H1 (cell line): ENCODE data around the gene HOTAIR. TPM values are rescaled to one million over a fixed set of nuclear protein-coding genes. Genes with fewer than 3 reads are reported as not detected.

Source experiments
- CTCF ChIA-PET: fragments of 300-600 bp; sonication (Branson Sonifier 250); formaldehyde crosslinking; loops from one replicate; lab custom pipeline; 2021; ENCODE audit not compliant: partially characterized antibody; lab: Charles Lee
- POLR2A ChIA-PET: fragments of 300-600 bp; sonication (Branson Sonifier 250); formaldehyde crosslinking; loops from one replicate; lab custom pipeline; 2021; ENCODE audit warnings: inconsistent platforms; ENCODE audit not compliant: partially characterized antibody; lab: Charles Lee
- DNase-seq, 2 experiments: peaks; one replicate each; pipeline versions ENCODE4 v3.0.0 to v3.0.0-alpha.2; 2010 to 2022; ENCODE audit warnings: low spot score in 2 of 2, low read depth in 1 of 2, mixed read lengths in 1 of 2
- FAIRE-seq: peaks from 2 replicates; lab custom pipeline; 2011; peaks lifted over from hg19 to GRCh38; lab: Jason Lieb, UNC
- H2AFZ ChIP-seq: 2 replicates; pipeline ENCODE4 v1.8.1; 2012; ENCODE audit warnings: low read length, inconsistent platforms
- H2AK5ac ChIP-seq: 2 replicates; pipeline ENCODE4 v1.6.1; 2013; ENCODE audit warnings: low read depth, low read length
- H2BK120ac ChIP-seq: replicated peaks from 2 replicates; pipeline ENCODE3; 2013; ENCODE audit warnings: low read depth, low read length, inconsistent platforms
- H2BK12ac ChIP-seq: 2 replicates; pipeline ENCODE4 v1.6.1; 2013; ENCODE audit warnings: low read depth, low read length
- H2BK15ac ChIP-seq: 2 replicates; pipeline ENCODE4 v1.6.1; 2013; ENCODE audit warnings: low read length
- H2BK20ac ChIP-seq: 2 replicates; pipeline ENCODE4 v1.6.1; 2013; ENCODE audit warnings: low read length
- H2BK5ac ChIP-seq: 2 replicates; pipeline ENCODE4 v1.6.1; 2013; ENCODE audit warnings: low read depth, low read length
- H3K14ac ChIP-seq: 2 replicates; pipeline ENCODE4 v1.6.1; 2013; ENCODE audit warnings: inconsistent platforms; ENCODE audit not compliant: insufficient read length
- H3K18ac ChIP-seq: 2 replicates; pipeline ENCODE4 v1.6.1; 2013; ENCODE audit warnings: low read length; ENCODE audit errors: extremely low read depth
- H3K23ac ChIP-seq: 2 replicates; pipeline ENCODE4 v1.6.1; 2013; ENCODE audit warnings: inconsistent platforms; ENCODE audit not compliant: insufficient read length
- H3K23me2 ChIP-seq: 2 replicates; pipeline ENCODE4 v1.6.1; 2013; ENCODE audit warnings: low read depth, low read length
- H3K27ac ChIP-seq: 2 replicates; pipeline ENCODE4 v1.6.1; 2011; ENCODE audit warnings: low read depth, low read length, inconsistent platforms
- H3K27me3 ChIP-seq, 4 experiments: replicated peaks in 1 of 4; 1 replicate in 1 of 4; 2 replicates in 3 of 4; pipeline versions ENCODE4 v1.6.1 to v1.8.1; 2011 to 2013; ENCODE audit warnings: low read length in 3 of 4, mild to moderate bottlenecking in 3 of 4, inconsistent platforms in 2 of 4, mixed read lengths in 2 of 4, moderate library complexity in 1 of 4; ENCODE audit not compliant: control insufficient read depth in 3 of 4, insufficient read depth in 3 of 4; ENCODE audit errors: extremely low read depth in 1 of 4
- H3K36me3 ChIP-seq, 4 experiments: 2 replicates each; pipeline versions ENCODE4 v1.6.1 to v1.8.1; 2011 to 2013; ENCODE audit warnings: mild to moderate bottlenecking in 4 of 4, low read length in 3 of 4, moderate library complexity in 2 of 4, control low read depth in 1 of 4, inconsistent platforms in 1 of 4; ENCODE audit not compliant: insufficient read depth in 4 of 4, control insufficient read depth in 2 of 4
- H3K4ac ChIP-seq: replicated peaks from 2 replicates; pipeline ENCODE3; 2013; ENCODE audit warnings: low read length, low read depth, mixed read lengths, inconsistent platforms; ENCODE audit not compliant: insufficient read length
- H3K4me1 ChIP-seq, 4 experiments: replicated peaks in 1 of 4; 1 replicate in 1 of 4; 2 replicates in 3 of 4; pipeline versions ENCODE4 v1.6.1 to v1.8.1; 2011 to 2013; ENCODE audit warnings: low read length in 3 of 4, inconsistent platforms in 2 of 4, mixed read lengths in 1 of 4; ENCODE audit not compliant: insufficient read depth in 4 of 4, control insufficient read depth in 3 of 4
- H3K4me2 ChIP-seq, 2 experiments: 2 replicates each; pipeline versions ENCODE4 v1.6.1 to v1.8.1; 2011 to 2013; ENCODE audit warnings: low read depth in 2 of 2, low read length in 2 of 2, control low read depth in 1 of 2, inconsistent platforms in 1 of 2, mild to moderate bottlenecking in 1 of 2; ENCODE audit not compliant: insufficient read depth in 1 of 2
- H3K4me3 ChIP-seq, 4 experiments: fragments of 200-600, 300-600 bp in 1 of 4; sonication (generic), shearing (Covaris generic), sonication (Bioruptor Twin) in 1 of 4; 2 replicates each; pipeline versions ENCODE4 v1.5.1 to v1.8.1; 2011 to 2016; ENCODE audit warnings: low read length in 4 of 4, low read depth in 3 of 4, control low read depth in 2 of 4, inconsistent platforms in 2 of 4, mild to moderate bottlenecking in 2 of 4, mixed read lengths in 1 of 4, moderate library complexity in 1 of 4; ENCODE audit not compliant: insufficient read depth in 2 of 4; ENCODE audit errors: extremely low read depth in 1 of 4
- H3K56ac ChIP-seq: replicated peaks from 2 replicates; pipeline ENCODE3; 2013; ENCODE audit warnings: low read depth, mild to moderate bottlenecking, mixed read lengths, low read length, inconsistent platforms; ENCODE audit not compliant: insufficient read length
- H3K79me1 ChIP-seq: 2 replicates; pipeline ENCODE4 v1.6.1; 2013; ENCODE audit warnings: low read depth, low read length, control low read depth
- H3K79me2 ChIP-seq, 2 experiments: 2 replicates each; pipeline versions ENCODE4 v1.6.1 to v1.8.1; 2012 to 2013; ENCODE audit warnings: low read length in 2 of 2, mild to moderate bottlenecking in 2 of 2, inconsistent platforms in 1 of 2; ENCODE audit not compliant: insufficient read depth in 2 of 2, control insufficient read depth in 1 of 2
- H3K9ac ChIP-seq, 4 experiments: replicated peaks in 1 of 4; 1 replicate in 1 of 4; 2 replicates in 3 of 4; pipeline versions ENCODE4 v1.6.1 to v1.8.1; 2011 to 2013; ENCODE audit warnings: low read depth in 3 of 4, low read length in 3 of 4, control low read depth in 2 of 4, mild to moderate bottlenecking in 2 of 4, moderate library complexity in 2 of 4, inconsistent platforms in 1 of 4; ENCODE audit errors: extremely low read depth in 1 of 4
- H3K9me3 ChIP-seq, 2 experiments: 2 replicates each; pipeline versions ENCODE4 v1.6.1 to v1.8.1; 2012 to 2013; ENCODE audit warnings: mild to moderate bottlenecking in 2 of 2, moderate library complexity in 2 of 2, control low read depth in 1 of 2, inconsistent platforms in 1 of 2, low read depth in 1 of 2, low read length in 1 of 2, mixed read lengths in 1 of 2; ENCODE audit not compliant: insufficient read depth in 2 of 2
- H4K20me1 ChIP-seq, 2 experiments: replicated peaks in 1 of 2; 2 replicates each; pipeline versions ENCODE3 to v1.8.1; 2011 to 2013; ENCODE audit warnings: inconsistent platforms in 2 of 2, low read length in 2 of 2, mild to moderate bottlenecking in 1 of 2; ENCODE audit not compliant: insufficient read depth in 2 of 2, control insufficient read depth in 1 of 2
- H4K5ac ChIP-seq: 2 replicates; pipeline ENCODE4 v1.6.1; 2013; ENCODE audit warnings: low read length, low read depth, mixed read lengths, inconsistent platforms; ENCODE audit not compliant: insufficient read length
- H4K8ac ChIP-seq: 2 replicates; pipeline ENCODE4 v1.8.0; 2013; ENCODE audit warnings: mild to moderate bottlenecking, moderate library complexity, low read length, inconsistent platforms; ENCODE audit not compliant: insufficient read depth; ENCODE audit errors: extremely low read depth
- H4K91ac ChIP-seq: replicated peaks from 2 replicates; pipeline ENCODE3; 2013; ENCODE audit warnings: low read length, mixed read lengths, inconsistent platforms; ENCODE audit not compliant: insufficient read length
- CBX8 ChIP-seq: fragments of 300-800, 300-1000 bp; sonication (generic); IDR thresholded peaks from 2 replicates; pipeline ENCODE4 v1.7.1; 2016; ENCODE audit warnings: low read depth, low read length, borderline replicate concordance
- WGBS, 2 experiments: shearing (Covaris generic) in 1 of 2; methylation state at CpG; one replicate each; pipeline versions ENCODE4 v1.1.6 to v1.1.7; 2013 to 2015; ENCODE audit warnings: low lambda C conversion rate in 2 of 2, mixed read lengths in 2 of 2, inconsistent platforms in 1 of 2, low coverage in 1 of 2, missing lambda C conversion rate in 1 of 2; ENCODE audit not compliant: insufficient replicate concordance in 2 of 2, insufficient coverage in 1 of 2, insufficient read length in 1 of 2; ENCODE audit errors: extremely low coverage in 1 of 2, missing lambda C conversion rate in 1 of 2; 5-methylcytosine and 5-hydroxymethylcytosine counted together
- polyA plus RNA-seq, 7 experiments: library from polyadenylated mRNA; depleted of rRNA in 3 of 7; stranded (reverse) in 5 of 7; unstranded in 2 of 7; fragments of >200 nt in 5 of 7; fragments of 200-250 nt in 2 of 7; gene quantifications; 1 replicate in 5 of 7; 2 replicates in 1 of 7; 4 replicates in 1 of 7; pipeline versions ENCODE4 v1.2.1 to v1.2.3, GENCODE V29; 2011 to 2013; ENCODE audit warnings: missing spikeins in 2 of 7, mixed read lengths in 2 of 7
- total RNA-seq: library from RNA; stranded (reverse); fragmentation: NEBNext Ultra II Directional; extraction: Animal tissue kit (Norgen Biotek cat#: 25700); gene quantifications from 2 replicates; pipeline ENCODE4 v1.2.1, GENCODE V29; 2021

Gene HOTAIR
- total and polyA plus RNA-seq, 2 of the 8 experiments (the other 6 are each of a cell fraction or from before 2014, with no cell fraction given), result not detected

DNA sequence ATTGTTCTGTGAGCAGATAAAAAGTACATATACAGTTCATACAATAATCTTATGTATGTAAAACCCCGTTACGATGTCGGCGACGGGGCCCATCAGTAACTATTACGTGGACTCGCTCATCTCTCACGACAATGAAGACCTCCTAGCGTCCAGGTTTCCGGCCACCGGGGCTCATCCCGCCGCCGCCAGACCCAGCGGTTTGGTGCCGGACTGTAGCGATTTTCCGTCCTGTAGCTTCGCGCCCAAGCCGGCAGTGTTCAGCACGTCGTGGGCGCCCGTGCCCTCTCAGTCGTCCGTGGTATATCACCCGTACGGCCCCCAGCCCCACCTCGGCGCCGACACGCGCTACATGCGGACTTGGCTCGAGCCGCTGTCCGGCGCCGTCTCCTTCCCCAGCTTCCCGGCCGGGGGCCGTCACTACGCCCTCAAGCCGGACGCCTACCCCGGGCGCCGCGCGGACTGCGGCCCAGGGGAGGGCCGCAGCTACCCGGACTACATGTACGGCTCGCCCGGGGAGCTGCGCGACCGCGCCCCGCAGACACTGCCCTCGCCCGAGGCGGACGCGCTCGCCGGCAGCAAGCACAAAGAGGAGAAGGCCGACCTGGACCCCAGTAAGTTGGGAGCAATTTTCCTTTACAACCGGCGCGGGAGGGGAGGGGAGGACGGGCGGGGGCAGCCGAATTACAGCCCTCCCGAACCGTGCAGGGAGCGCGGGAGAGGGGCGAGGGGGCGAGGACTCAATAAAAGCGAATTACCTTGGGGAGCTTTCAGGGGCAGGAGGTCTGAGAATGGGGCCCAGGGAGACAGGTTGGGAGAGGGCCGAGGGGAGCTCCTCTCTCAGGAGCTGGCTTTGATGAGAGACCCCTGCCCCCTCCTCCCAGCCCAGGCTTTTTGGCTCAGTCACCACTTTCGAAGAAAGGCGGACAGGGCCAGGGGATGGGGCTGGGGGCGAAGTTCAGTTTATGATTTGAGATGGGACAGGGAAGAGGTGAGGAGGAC, 25.7 kb upstream of the HOTAIR start, which contains the start of gene HOXC9:
TSS of gene HOXC9 (plus strand) at position 46 of the 999 bp plus-strand sequence. CDS start at position 74, 28 bp downstream.
- H4K8ac ChIP-seq, result no peak within 1 kb of the TSS
- DNase-seq, result no peak
- 0 out of 2 replicates have a peak, but pooled peaks have one; percentile 56 for TF ChIP-seq CBX8

More for the DNA sequence above, 25.7 kb upstream of the HOTAIR start, which contains the start of gene HOXC9:
- H2BK20ac ChIP-seq, result no peak within 1 kb of the TSS
- H4K91ac ChIP-seq, result no peak within 1 kb of the TSS
- H3K9me3 ChIP-seq, result no peaks in the 10 kb centered on the region
- H2BK120ac ChIP-seq, result no peak within 1 kb of the TSS
- H2AK5ac ChIP-seq, result no peak within 1 kb of the TSS
- 0 out of 2 replicates have a peak within 1 kb of the TSS, but pooled peaks have one; percentile 61 for H2BK15ac ChIP-seq
- peaks cover 0 to 8% (median 4%) of the 10 kb centered on the region in 4 experiments; a peak in 4 of 7 replicates for H3K4me1 ChIP-seq
- 8% methylated on average over 42 of the region's 87 CpGs; no CpG with 5 or more reads in 1 of the 2 experiments for WGBS, 2 experiments
- H4K5ac ChIP-seq, result no peak within 1 kb of the TSS
- no peak within 1 kb of the TSS for H3K56ac ChIP-seq
- no peak within 1 kb of the TSS for H2AFZ ChIP-seq
- no peak within 1 kb of the TSS for H3K23ac ChIP-seq
- peaks cover 4% of the 10 kb centered on the region; the same call in 1 of the 2 replicates for H3K23me2 ChIP-seq
- H3K18ac ChIP-seq, result no peak within 1 kb of the TSS
- no peak within 1 kb of the TSS for H2BK5ac ChIP-seq
- H3K4me2 ChIP-seq, result peak within 1 kb of the TSS; percentile 43 to 64
- no peak within 1 kb of the TSS for H3K14ac ChIP-seq
- H3K9ac ChIP-seq, result no peak within 1 kb of the TSS
- H3K79me2 ChIP-seq, result no peaks in the 10 kb centered on the region
- H3K27ac ChIP-seq, result no peak within 1 kb of the TSS
- H2BK12ac ChIP-seq, result 0 out of 2 replicates have a peak within 1 kb of the TSS, but pooled peaks have one; percentile 50
- ChIA-PET POLR2A (interaction anchor here (0.8 to 1.4 kb wide), 3 partner anchors 8 to 21 kb away, joined by 3 to 6 read pairs (median 4); partner anchors contain the start of gene HOXC8), CTCF (interaction anchor here (0.6 to 11.3 kb wide), 16 partner anchors 9 to 570 kb away, joined by 3 to 154 read pairs (median 4); partner anchors contain the start of genes HOXC10 and HOXC5)
- peaks cover 16 to 23% of the 10 kb centered on the region in 2 experiments for H4K20me1 ChIP-seq
- H3K4me3 ChIP-seq, result peak within 1 kb of the TSS in 3 of 4 experiments; percentile 18 to 42 (median 26); a peak in 6 of 8 replicates
- H3K36me3 ChIP-seq, result peaks cover 0 to 11% (median 0%) of the 10 kb centered on the region in 4 experiments; a peak in 1 of 8 replicates
- no peak for FAIRE-seq
- H3K79me1 ChIP-seq, result no peaks in the 10 kb centered on the region
- H3K4ac ChIP-seq, result no peak within 1 kb of the TSS
- H3K27me3 ChIP-seq, result peaks cover 98 to 100% (median 100%) of the 10 kb centered on the region in 4 experiments
